HepG2 (cell line): Measurements from ENCODE around the gene DCDC2. TPM values are rescaled to one million over a fixed set of nuclear protein-coding genes. Genes with fewer than 3 reads are reported as not detected.

Source experiments
- ATAC-seq: fragments of 200-7000 bp; cut with Tn5 transposase; 3 replicates; pipeline ENCODE4 v1.9.1; 2020; ENCODE audit warnings: mild to moderate bottlenecking, moderate library complexity
- BruUV-seq: library from RNA; stranded (reverse); fragments of 400-500 nt; replicated peaks from 2 replicates; lab custom pipeline; 2021; lab: Mats Ljungman, UMichigan
- CTCF ChIA-PET: fragments of 300-600 bp; formaldehyde crosslinking; extraction: SDS; loops from one replicate; lab custom pipeline; 2021; ENCODE audit warnings: low total read pairs, inconsistent platforms, low intra/inter-chr PET ratio; lab: Yijun Ruan, JAX
- POLR2A ChIA-PET: fragments of 350-600 bp; sonication (Branson Sonifier 250); formaldehyde crosslinking; loops from one replicate; lab custom pipeline; 2020; ENCODE audit warnings: antibody characterized with exemption, inconsistent platforms; lab: Yijun Ruan, JAX
- DNase-seq: peaks from one replicate; pipeline ENCODE4 v3.0.0-alpha.2; 2015; ENCODE audit warnings: low spot score
- FAIRE-seq: peaks from 3 replicates; lab custom pipeline; 2011; peaks lifted over from hg19 to GRCh38; lab: Jason Lieb, UNC
- H2AFZ ChIP-seq: one replicate; pipeline ENCODE4 v1.6.1; 2011; ENCODE audit warnings: low read length, inconsistent platforms
- H3K27ac ChIP-seq: fragments of 300-600 bp; 3 replicates; pipeline ENCODE4 v1.8.0; 2011; ENCODE audit warnings: mixed run types, mild to moderate bottlenecking, mixed read lengths, low read length, inconsistent platforms; ENCODE audit not compliant: insufficient read depth; ENCODE audit errors: extremely low read length
- H3K27me3 ChIP-seq, 2 experiments: fragments of 200-600 bp in 1 of 2; 2 replicates in 1 of 2; 3 replicates in 1 of 2; pipeline versions ENCODE4 v1.6.0 to v1.8.0; 2011; ENCODE audit warnings: low read length in 2 of 2, mild to moderate bottlenecking in 2 of 2, moderate library complexity in 2 of 2, inconsistent platforms in 1 of 2; ENCODE audit not compliant: insufficient read depth in 2 of 2, control insufficient read depth in 1 of 2
- H3K36me3 ChIP-seq, 2 experiments: fragments of 200-600 bp in 1 of 2; replicated peaks in 1 of 2; 2 replicates in 1 of 2; 3 replicates in 1 of 2; pipeline versions ENCODE4 v1.5.1 to v1.8.0; 2011; ENCODE audit warnings: low read length in 2 of 2, inconsistent platforms in 1 of 2; ENCODE audit not compliant: insufficient read depth in 2 of 2, control insufficient read depth in 1 of 2
- H3K4me1 ChIP-seq: 2 replicates; pipeline ENCODE4 v1.5.1; 2012; ENCODE audit warnings: low read length, inconsistent platforms; ENCODE audit not compliant: insufficient read depth
- H3K4me2 ChIP-seq: 2 replicates; pipeline ENCODE4 v1.6.0; 2011; ENCODE audit warnings: low read depth, low read length, inconsistent platforms
- H3K4me3 ChIP-seq, 3 experiments: fragments of 200-600 bp in 1 of 3; sonication (generic), shearing (Covaris generic) in 1 of 3; replicated peaks in 1 of 3; 2 replicates each; pipeline ENCODE4 v1.5.1; 2011 to 2016; ENCODE audit warnings: low read length in 3 of 3, inconsistent platforms in 2 of 3, low read depth in 2 of 3, mild to moderate bottlenecking in 2 of 3, control low read depth in 1 of 3, mixed read lengths in 1 of 3; ENCODE audit not compliant: insufficient read depth in 1 of 3
- H3K79me2 ChIP-seq: one replicate; pipeline ENCODE4 v1.6.1; 2011; ENCODE audit warnings: low read length, inconsistent platforms; ENCODE audit not compliant: insufficient read depth
- H3K9ac ChIP-seq: 2 replicates; pipeline ENCODE4 v1.6.0; 2011; ENCODE audit warnings: mild to moderate bottlenecking, low read depth, low read length, inconsistent platforms; ENCODE audit not compliant: insufficient read depth
- H3K9me3 ChIP-seq: 2 replicates; pipeline ENCODE4 v1.5.1; 2012; ENCODE audit warnings: mild to moderate bottlenecking, low read length
- H4K20me1 ChIP-seq: 2 replicates; pipeline ENCODE4 v1.6.0; 2011; ENCODE audit warnings: inconsistent platforms, mild to moderate bottlenecking, low read length, moderate library complexity; ENCODE audit not compliant: insufficient read depth
- GZF1 ChIP-seq: sonication (generic); formaldehyde crosslinking; IDR thresholded peaks from 2 replicates; pipeline ENCODE4 v1.5.1; 2020; ENCODE audit warnings: mild to moderate bottlenecking, missing genetic modification reagents
- HIVEP1 ChIP-seq: sonication (generic); formaldehyde crosslinking; IDR thresholded peaks from 2 replicates; pipeline ENCODE4 v1.4.0; 2020; ENCODE audit warnings: mild to moderate bottlenecking, missing genetic modification reagents
- MAFF ChIP-seq: IDR thresholded peaks from 2 replicates; pipeline ENCODE4 v1.6.1; 2011; ENCODE audit warnings: low read depth, low read length, improper control_type of control experiment
- MAFK ChIP-seq, 2 experiments: IDR thresholded peaks in 1 of 2; conservative IDR thresholded peaks in 1 of 2; 2 replicates each; pipeline ENCODE4 v1.6.1; 2011; ENCODE audit warnings: improper control_type of control experiment in 2 of 2, low read length in 2 of 2
- TFDP1 ChIP-seq: IDR thresholded peaks from 2 replicates; pipeline ENCODE4 v1.6.1; 2016; ENCODE audit warnings: missing compliant biosample characterization, missing genetic modification reagents, borderline replicate concordance
- WGBS: methylation state at CpG from one replicate; pipeline ENCODE4 v1.1.6; 2017; ENCODE audit warnings: low lambda C conversion rate; 5-methylcytosine and 5-hydroxymethylcytosine counted together
- in situ Hi-C: cut with HindIII; loops from 2 replicates; pipeline ENCODE4 v1.10.0; 2017; ENCODE audit warnings: low pct_unique_long_range_greater_than_20kb; ENCODE audit not compliant: extremely low pct_ligation_motif_present
- intact Hi-C: fragments of 100-400 bp; cut with micrococcal nuclease; formaldehyde crosslinking; loops from one replicate; pipeline ENCODE4 v1.10.0; 2022; ENCODE audit not compliant: unreplicated experiment
- polyA plus RNA-seq, 8 experiments: library from polyadenylated mRNA; depleted of rRNA in 3 of 8; stranded (reverse) in 7 of 8; unstranded in 1 of 8; fragments of >200 nt; fragmentation: Illumina TruSeq in 4 of 8; extraction: Trizol in 4 of 8; gene quantifications; 2 replicates each; pipeline versions ENCODE4 v1.2.1 to v1.2.3, GENCODE V29; 2011 to 2016; ENCODE audit warnings: low read depth in 4 of 8, missing spikeins in 1 of 8, mixed read lengths in 1 of 8; ENCODE audit not compliant: insufficient read depth in 1 of 8
- total RNA-seq, 5 experiments: library from RNA; depleted of rRNA; stranded (reverse); fragments of >200 nt; fragmentation: Illumina TruSeq; extraction: Trizol; gene quantifications; 2 replicates each; pipeline ENCODE4 v1.2.3, GENCODE V29; 2016; ENCODE audit warnings: low read depth in 1 of 5

DCDC2 gene
- total and polyA plus RNA-seq, 2 of the 13 experiments (the other 11 are each of a cell fraction or from before 2014, with no cell fraction given): 9.0 to 36.2 TPM

GRCh38 chr6:24147511-24148153 is 210.2 kb downstream of the DCDC2 start (continued):
- peak; percentile 80; the same call in 1 of the 2 replicates for TF ChIP-seq GZF1 (CRISPR knock-in tag)
- 0 out of 2 replicates have a peak, but pooled peaks have one; percentile 37 for TF ChIP-seq TFDP1 (CRISPR knock-in tag)
- TF ChIP-seq, all 625 proteins: peak for 13

- TF ChIP-seq MAFF: peak; percentile 91
- peak; percentile 90 to 95 for TF ChIP-seq MAFK (conservative IDR thresholded peaks at IDR 0.05 in 1 of 2, IDR thresholded peaks at IDR 0.05 in 1 of 2; ENCODE audit: low read length in 2 of 2)
- TF ChIP-seq HIVEP1 (CRISPR knock-in tag): no peak
- intact Hi-C loops: loop anchor here (5.0 to 10.0 kb wide), 3 partner anchors 85 to 238 kb away; no protein-coding TSS in a partner anchor
- H2AFZ ChIP-seq: no peak overlapping the region
- no peaks in the 10 kb centered on the region for H3K36me3 ChIP-seq
- ChIA-PET CTCF (no interaction called here), POLR2A (no interaction called here)
- no TSS peak for BruUV-seq
- H3K9me3 ChIP-seq: no peaks in the 10 kb centered on the region
- no peaks in the 10 kb centered on the region for H4K20me1 ChIP-seq
- peaks cover 55% of the 10 kb centered on the region for H3K4me1 ChIP-seq
- FAIRE-seq (peak; percentile 30), DNase-seq (no peak), ATAC-seq (no peak)
- WGBS: 100% methylated on average over 3 of the region's 3 CpGs
- H3K4me3 ChIP-seq: no peak overlapping the region
- H3K27ac ChIP-seq: peak overlapping the region; percentile 84
- in situ Hi-C loops: no loop called here
- H3K79me2 ChIP-seq: no peaks in the 10 kb centered on the region
- H3K9ac ChIP-seq: no peak overlapping the region
- H3K4me2 ChIP-seq: no peak overlapping the region
- H3K27me3 ChIP-seq: no peaks in the 10 kb centered on the region
Observed at GRCh38 chr6:24146871-24147270, 211.0 kb downstream of the DCDC2 start.
